Activated CD4-positive, alpha-beta T cell treated with anti-CD3 and anti-CD28 coated beads for 4 hours (primary cell): ENCODE measurements around the gene PTPRD.

Experiments used
- DNase-seq, 2 donors: peaks; one replicate each; pipeline ENCODE4 v3.0.0-alpha.2; 2020

The PTPRD gene

DNA sequence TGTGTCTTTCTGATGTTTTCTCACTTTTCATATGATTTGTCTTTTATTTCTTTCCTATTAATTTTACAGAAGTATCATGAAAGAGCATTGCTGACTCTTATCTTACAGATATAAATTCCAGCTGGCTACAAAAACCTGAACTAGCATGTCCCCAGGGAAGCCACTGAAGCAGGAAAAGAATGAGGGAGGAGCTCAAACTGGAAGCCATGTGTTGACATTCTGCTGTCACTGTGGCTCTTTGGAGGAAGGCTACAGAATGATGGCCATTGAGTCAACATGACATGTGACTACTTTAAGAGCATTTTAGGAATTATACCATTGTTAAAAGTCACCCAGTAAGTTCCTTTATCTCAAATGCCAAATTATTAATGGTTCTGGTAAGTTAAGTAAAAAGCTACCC lies 2174.9 kb downstream of the PTPRD start:
- no peak for DNase-seq

DNA sequence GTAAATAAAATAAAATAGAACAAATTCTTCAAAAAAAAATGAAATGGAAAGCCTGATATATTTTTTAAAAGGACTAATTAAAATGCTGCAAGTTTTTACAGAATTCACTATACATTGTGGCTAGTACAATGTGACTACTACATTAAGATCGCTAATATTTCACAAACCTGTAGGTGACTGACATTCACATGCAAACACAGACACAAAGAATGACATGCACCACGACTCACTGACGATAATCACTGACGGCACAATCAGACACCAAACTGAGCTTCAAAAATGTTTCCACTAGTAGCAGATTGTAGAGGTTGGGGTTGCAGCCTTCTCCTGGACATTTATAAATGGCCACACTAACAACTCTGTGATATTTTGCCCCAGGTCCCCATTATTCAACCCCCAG lies 2175.5 kb downstream of the PTPRD start:
- no peak for DNase-seq

DNA sequence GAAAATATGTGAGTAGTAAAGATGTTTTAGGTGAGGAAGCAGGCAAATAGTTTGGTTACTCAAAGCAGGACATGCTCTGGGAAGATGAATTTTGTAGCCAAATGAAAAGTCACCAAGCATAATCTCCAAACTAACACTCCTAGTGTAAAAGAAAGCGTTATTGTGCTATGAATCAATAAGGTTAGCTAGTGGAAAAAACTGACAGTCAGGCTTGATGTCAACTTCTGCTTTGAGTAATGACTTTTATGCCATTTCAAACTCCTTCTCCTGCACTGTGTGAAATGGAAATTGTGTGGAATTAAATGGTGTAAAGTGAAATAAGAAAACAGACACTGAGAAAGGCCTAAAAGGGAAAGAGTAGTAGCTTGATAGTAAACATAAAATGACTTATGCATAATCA lies 2176.0 kb downstream of the PTPRD start:
- no peak for DNase-seq

DNA sequence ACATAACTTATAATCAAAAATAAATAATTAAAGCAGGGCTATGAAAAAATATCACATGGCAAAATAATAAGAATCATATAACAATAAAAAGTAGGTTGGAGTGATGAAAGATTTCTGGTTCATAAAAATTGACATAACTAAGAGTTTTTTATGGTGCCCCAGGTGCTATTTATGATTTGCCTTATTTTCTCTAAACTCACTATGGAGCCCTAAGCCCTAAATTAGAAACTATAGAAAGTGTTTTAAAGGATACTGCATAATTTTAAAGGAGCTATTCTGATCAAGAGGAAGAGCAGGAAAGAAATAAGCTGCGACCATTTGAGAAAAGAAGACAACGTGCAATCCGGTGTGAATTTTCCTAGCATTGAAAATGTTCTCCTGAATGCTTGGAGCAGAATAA lies 2178.2 kb downstream of the PTPRD start:
- DNase-seq = no peak

DNA sequence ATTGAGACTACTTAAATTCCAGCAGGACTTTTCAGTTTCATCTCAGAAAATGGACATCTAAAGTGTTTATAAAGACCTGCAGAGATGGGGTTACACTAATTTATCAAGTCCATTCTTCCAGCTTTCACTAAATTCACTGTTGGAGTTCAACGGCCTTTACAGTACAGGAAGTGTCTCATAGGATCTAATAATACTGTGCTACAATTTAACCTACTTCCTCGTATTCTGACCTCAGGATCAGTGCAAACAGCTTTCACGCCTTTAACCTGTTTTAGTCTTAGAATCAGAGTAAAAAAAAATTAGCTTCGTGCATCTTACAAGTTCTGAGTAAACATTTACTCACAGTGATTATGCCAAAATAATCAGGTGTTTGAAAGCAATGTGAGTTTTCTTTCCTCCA lies 2180.6 kb downstream of the PTPRD start:
- DNase-seq = no peak

DNA sequence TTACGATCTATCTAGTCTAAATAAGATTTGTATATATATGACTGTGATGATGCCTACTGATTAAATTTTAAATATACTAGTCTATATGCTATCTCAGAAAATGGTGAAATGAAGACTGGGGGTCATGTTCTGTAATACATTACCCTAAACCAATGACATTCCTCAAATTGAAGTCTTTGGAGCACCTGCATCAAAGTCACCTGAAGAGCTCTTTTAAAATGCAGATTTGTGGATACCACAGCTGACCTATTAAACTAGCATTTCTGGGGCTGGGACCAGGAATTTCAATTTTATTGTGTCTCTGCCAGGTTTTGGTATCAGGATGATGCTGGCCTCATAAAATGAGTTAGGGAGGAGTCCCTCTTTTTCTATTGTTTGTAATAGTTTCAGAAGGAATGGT lies 2181.3 kb downstream of the PTPRD start:
- DNase-seq = no peak

DNA sequence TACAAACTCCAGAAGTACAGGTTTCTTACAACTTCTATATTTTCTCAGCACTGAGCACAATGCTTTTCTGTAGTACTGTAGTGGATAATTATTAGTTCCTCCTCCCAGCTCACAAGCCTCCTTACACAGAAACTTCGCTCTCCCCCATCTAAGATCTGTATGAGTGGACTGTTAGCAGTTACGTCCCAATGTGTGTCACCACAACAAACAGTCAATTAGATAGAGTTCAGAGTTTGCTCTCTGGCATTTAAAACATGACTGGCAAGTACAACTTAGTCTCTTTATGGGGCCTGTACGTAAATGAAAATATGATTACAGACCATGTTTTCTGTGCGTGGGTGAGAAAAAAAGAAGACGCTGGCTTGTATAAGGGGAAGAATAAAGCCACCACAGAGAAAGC lies 2181.9 kb downstream of the PTPRD start:
- no peak for DNase-seq

DNA sequence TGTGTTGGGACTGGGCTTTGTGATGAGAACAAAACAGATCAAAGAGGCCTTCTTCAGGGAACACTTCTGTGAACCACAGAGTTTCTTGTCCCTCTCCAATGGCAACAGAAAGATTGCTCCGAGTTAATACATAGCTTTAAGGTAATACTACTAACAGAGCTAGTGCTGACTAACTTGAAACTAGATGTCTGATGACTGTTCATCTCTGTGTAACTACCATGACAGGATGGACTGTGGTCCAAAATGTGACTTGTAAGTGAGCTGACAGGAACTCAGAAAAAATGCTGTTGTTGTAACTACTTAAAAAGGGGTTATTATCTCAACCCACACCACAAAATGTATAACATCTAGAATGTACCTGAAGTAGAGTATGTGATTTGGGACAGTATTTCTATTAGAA lies 2183.0 kb downstream of the PTPRD start:
- DNase-seq = no peak

DNA sequence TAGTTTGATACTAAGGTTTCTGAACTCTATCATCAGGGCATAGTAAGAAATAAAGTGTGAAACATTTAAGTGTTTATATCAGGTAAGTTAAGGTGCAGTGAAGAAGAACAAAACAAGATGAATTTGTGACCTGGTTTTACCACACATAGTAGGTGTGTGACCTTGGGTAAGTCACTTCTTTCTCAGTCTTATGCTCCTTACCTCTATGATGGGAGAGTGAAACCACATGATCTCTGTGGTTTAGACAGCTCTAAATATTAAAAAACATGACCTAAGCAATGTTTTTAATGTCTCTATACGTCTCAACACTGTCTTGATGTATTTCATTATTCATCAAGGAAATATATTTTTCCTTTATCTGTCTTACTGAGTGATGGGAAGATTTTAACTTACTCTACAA lies 2183.6 kb downstream of the PTPRD start:
- no peak for DNase-seq

DNA sequence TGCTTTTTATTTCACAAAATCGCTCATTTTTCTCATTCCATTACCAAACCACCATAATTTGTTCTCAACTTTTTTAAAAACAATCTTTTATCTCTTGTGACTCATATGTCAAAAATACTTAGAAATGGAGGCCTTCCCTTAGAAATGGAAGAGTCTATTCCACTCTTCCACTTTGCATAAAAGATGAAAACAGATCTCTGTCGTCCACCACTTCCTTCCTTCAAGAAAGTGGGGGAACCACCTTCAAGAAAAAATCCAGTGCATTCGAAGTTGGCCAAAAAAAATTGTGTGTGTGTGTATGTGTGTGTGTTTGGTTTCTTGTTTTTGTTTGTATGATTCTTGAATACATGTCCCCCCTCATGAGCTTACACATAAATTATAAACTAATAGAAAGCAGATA lies 2184.4 kb downstream of the PTPRD start:
- DNase-seq = no peak

DNA sequence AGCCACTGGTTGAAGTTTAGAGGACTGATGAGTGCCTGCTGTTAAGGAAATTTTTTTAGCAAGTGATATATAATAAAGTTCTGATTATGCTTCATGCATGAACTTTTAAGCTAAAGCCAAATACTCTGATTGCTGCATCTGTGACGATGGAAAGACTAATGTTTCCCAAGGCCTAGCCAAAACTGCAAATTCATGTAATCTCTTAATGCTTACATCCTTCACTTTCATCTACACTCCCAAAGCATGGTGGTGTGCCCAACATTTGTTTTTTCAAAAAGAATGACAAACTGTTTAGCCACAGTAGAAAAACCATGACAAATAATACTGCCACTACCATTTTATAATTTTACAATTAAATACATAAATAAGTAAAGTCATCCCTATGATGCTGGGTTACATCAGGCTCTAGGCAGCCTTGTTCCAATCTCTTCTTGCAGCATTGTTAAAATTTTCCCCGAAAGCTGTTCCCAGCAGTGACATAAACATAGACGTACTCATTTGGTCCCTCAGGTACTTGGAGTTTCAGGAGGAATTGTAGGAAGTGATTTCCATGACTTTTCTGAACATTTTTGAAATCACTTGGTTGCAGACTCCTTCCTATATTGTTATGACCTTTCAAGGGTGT lies 2187.9 kb downstream of the PTPRD start:
- DNase-seq = no peak

DNA sequence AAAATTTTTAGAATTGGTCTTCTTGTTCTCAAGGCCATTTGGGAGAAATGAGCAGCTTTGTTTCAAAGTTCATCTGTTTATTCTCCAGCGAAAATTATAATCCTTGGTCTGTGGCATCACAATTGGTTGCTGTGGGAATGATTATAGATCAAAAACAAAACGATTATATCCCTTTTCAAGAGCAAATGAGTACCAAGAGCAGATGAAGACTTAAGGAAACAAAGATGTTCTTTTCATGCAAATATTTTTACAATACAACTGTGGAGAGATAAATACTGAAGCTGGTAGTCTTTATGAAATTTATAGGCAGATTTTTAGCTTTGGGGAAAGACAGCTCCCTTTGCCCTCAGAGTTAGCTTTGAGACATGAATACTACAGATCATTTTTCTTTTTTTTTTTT lies 2192.4 kb downstream of the PTPRD start:
- DNase-seq = no peak

DNA sequence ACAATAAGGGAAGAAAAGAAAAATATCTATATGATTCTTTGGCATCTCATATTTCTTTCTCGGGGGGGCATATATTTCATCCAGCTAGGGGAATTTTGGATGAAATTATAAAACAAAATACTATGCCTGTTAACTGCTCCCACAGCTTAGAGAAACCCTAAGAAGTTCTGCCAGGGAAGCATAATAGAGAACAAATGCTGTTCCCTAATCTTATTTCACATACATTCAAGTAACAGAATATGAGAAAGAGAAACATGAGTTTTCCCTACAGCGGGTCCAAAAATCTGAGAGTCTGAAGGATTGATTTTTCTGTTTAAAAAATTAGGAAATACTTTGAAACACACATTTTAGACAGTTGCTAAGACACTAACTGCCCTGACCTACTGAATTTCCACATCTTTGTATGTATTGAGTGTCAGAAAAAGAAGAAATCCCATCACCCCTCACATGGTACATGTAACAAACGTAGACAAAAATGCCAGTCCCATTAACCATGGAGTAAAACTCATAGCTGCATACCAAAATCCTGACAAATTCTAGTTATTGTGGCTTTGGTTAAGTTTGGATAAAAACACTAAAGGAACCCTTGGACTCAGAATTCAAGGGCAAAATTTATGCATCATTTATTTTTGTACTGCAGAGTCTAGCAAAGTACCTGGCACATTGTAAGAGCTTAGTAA lies 2193.1 kb downstream of the PTPRD start:
- no peak for DNase-seq

DNA sequence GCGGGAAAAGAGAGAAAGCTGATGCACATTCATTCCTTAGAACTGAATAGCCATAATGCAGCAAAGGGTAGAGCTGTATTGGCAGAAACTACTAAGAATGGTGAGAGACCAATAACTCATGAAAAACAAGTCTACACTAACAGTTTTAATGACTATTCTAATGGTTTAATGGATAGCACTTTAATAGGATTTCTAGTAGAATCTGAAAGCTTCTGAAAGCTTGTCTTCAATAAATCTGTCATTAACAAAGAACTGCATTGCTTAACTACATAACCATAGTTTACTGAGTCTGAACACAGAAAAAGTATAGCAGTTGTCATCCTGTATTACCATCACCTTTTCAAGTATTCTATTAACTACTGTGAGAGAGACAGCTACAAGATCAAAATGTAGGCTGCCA lies 2195.5 kb downstream of the PTPRD start:
- no peak for DNase-seq

DNA sequence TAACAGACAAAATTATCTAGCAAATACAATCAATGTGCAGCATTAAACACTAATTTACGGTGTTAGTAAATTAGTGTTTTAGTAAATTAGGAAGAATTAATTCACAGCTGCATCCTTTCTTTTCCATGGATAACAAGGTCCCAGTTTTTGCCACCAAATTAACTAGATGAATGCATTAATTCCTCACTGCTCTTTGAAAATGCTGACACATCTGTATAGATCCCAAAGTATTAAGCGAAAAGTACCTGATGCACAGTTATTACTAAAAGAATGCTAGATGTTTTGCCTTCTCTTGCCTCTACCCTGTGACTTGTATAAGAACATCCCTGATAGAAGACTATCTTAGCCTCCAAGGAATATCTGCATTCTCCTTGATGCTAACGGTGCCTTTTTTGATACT lies 2200.5 kb downstream of the PTPRD start:
- DNase-seq = no peak

DNA sequence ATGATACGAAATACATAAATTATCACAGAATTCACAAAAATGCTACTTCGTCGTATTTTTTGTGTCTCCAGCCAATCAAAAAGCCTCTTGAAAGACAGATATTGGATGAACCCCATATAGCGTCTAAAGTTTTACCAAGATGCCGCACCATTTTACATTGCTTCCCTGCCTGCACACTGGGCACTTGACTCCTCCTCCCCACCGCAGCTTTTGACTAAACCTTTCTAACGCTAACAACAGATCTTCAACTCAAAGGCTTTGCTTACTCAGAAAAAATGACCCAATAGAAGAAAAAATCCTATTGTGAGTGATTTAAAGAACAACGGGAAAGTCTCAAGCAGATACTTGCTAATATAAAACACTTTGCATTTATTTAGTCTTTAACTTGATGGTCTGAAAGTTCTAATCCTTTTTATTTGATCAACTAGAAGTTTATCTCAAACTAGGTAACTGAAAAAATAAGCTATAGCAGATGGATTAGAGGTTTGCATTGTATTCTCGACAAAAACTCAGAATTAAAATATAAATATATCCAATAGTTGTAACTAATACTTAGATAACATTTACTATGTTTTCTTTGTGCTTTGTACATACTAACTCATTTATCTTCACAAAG lies 2204.1 kb downstream of the PTPRD start:
- no peak for DNase-seq

DNA sequence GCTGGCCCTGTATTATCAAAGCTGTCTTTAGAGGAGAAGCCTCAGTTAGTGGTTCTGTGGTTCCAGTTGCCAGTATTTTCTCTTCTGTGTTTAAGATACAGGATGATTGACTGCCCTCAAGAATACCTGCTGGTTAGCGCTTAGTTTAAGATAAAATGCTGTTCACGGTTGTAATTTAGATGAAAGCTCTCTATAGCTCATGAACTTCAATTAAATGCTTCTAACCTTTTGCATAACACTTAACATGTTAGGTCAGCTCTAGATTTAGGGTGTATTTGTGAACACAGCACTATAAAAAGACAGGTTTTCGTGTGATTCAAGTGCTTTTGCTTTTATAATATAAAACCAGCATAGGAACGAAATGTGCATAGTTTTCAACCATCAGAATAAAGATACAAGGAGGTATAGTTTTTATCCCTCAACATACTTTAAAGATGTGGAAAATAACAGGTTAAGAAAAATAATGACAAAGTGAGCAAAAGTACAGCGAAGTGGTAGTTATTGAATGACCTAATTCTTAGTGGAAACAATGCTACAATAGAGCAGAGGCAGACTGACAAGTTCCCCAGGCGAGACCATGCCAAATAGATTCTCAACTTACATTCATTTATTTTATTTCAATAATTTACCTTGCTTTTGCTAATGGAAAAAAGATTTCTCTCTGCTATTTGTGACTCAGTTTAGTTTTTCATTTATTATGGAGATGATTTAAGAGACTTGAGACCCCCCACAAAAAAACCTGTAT lies 2210.7 kb downstream of the PTPRD start:
- DNase-seq = no peak

DNA sequence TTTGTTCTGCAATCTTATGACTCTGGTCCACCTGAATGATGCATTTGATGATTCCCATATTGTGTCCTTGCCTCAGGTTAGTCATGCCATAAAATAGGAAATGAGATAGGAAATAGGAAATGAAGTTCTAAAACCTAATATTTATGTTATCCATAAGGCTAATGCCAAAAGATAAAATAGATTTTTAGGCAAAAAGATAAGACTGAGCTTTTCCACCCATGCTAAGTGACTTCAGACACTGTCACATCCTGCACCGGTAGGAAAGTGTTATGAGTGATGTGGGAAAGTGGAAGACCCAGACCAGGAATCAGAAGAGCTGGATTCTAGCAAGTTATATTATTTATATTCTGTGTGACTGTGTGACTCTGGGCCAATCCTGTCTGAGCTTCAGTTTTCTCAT lies 2212.4 kb downstream of the PTPRD start:
- no peak for DNase-seq

DNA sequence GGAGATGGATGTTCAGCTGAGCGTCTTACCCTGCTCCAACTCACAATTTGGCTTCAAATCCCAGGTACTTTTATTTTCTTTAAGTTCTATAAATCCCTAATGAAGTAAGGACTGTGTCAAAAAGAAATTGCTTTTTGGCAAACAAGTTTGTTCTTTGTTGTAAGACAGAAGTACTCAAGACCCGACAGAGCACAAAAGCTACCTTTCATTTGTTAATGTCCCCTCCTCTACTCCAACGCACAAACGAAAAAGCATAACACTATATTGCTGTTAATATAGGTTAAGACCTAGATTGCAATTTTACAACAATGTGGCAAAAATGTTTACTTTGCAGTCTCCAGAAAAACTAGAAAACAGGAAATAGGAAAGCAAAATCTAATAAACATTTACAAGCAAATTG lies 2217.8 kb downstream of the PTPRD start:
- DNase-seq = no peak

DNA sequence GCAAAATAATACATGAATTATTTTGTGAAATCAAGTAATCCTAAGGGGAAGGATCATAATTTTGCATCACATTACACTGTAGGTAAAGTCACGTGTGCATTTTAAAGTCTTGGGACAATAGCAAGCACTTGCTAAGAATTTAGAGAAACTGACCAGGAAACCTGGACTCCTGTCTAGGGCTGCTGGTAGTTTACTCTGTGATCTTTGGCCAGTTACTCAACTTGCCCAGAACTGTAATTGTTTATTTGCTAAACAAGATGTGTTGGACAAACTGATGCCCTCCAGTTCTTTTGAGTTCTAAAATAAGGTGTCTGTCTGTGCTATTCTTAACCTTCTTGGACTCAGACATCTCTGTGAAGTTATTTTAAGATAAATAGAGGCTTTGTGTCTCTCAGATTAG lies 2218.5 kb downstream of the PTPRD start:
- DNase-seq = no peak

DNA sequence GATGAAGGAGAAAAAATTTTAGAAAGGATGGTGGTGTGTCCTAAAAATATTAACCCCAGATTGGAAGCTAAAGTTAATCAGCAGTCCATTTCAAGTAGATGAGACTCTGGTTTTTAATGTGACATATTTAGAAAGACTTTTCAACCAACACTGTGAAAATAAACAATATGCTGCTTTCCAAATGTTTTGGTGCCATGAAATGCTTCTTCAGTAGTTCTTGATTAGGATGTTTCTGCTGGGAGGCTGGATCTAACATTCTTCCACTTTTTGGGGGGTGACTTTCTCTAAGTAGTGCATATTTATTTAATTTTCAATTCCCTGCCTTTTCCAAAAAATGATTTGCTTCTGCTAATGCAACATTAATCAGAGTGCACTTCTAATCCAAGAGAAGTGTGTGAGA lies 2219.9 kb downstream of the PTPRD start:
- DNase-seq = no peak

DNA sequence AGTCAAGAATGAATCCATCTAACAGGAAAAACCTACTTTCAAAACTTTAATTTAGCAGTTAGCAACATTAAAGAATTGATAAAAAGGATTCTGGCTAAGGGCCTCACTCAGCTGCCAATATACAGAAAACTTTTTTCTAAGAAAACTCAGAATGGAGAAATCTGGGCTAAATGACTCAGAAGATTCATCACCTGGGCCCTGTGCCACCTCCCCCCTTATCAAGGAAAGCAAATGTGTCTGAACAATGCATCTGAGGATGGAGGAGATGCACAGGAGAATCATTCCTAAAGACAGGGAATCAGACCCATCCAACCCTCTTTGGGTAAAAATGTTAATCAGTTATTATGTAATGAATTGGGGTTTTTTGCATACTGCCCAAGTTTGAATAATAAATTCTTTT lies 2221.2 kb downstream of the PTPRD start:
- no peak for DNase-seq

DNA sequence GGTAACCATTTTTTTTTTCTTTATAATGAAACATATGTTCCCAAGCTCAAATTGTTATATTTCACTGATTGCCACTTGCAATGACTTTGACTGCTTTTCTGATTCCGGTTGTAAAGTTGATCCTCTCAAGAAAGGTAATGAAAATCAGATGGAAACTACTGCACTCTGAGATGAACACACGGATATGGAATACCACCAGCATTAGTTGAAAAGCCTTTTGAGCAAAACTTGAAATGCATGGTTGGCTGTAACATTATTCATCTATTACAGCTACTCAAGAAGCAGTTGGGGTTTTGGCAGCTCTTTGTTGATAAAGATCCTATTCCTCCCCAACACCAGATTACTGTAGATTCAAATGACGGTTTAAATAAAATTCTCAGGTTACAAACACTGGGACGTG lies 2221.7 kb downstream of the PTPRD start:
- no peak for DNase-seq

DNA sequence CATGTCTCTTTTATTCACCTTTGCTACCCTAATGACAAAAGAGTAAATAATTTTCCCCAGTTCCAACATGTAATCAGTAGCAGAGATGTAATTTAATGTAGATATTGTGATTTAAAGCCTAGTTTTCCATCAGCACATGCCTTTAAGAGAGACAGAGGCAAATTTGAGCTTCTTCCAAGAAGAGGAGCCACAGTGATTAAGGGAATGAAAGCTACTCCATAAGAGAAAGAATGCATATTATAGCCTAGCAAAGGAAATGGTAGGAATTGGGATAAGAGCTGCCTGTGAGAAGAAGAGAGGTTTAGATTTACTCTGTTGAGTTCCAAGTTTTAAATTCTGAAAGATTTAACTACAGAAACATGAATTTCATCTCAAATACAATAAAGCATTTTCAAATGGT lies 2222.2 kb downstream of the PTPRD start:
- no peak for DNase-seq
